ENCODE data around the gene PSKH1. TPM values are rescaled to one million over a fixed set of nuclear protein-coding genes. Genes with fewer than 3 reads are reported as not detected.
A peak's percentile ranks its signal among the peaks of the same experiment; 100 is the strongest.

PSKH1 gene
- total RNA-seq, 1 experiment from 2014 or later = 24.2 TPM

GRCh38 chr16:67847064-67847861 lies 45.8 kb upstream of the PSKH1 start, which contains the start of gene CENPT:
Gene CENPT (minus strand): TSS chr16:67847693. CDS start chr16:67833859, 13,834 bp downstream.
- POLR2A ChIA-PET (ENCODE audit: low non-redundant PET) = no interaction called here
- Histone ChIP-seq H3K4me1 (ENCODE audit: insufficient read depth, low read length, poor library complexity, severe bottlenecking) (peaks cover 28% of the 10 kb centered on the region), H3K27me3 (replicated peaks; ENCODE audit: insufficient read depth, low read depth, low read length, poor library complexity) (no peaks in the 10 kb centered on the region), H3K27ac (ENCODE audit: low read depth, low read length, poor library complexity, severe bottlenecking) (peak within 1 kb of the TSS; percentile 96), H3K9me3 (ENCODE audit: low read depth, low read length, poor library complexity, severe bottlenecking) (no peaks in the 10 kb centered on the region), H3K4me3 (ENCODE audit: low read depth, low read length, poor library complexity, severe bottlenecking) (peak within 1 kb of the TSS; percentile 92), H3K36me3 (ENCODE audit: insufficient read depth, low read length, poor library complexity, severe bottlenecking) (no peaks in the 10 kb centered on the region)
- DNase-seq (ENCODE audit: low spot score) = no peak
- CTCF ChIA-PET = no interaction called here
- intact Hi-C loops (cut with micrococcal nuclease; ENCODE audit: unreplicated experiment) = no loop called here
- no TSS peak for BruUV-seq (replicated peaks)
- TF ChIP-seq EZH2 (IDR thresholded peaks at IDR 0.05; ENCODE audit: borderline replicate concordance, low read depth, low read length, poor library complexity, severe bottlenecking) = no peak

- H3K27me3 ChIP-seq (replicated peaks; ENCODE audit: insufficient read depth, low read depth, low read length, poor library complexity) = no peaks in the 10 kb centered on the region
- H3K4me1 ChIP-seq (ENCODE audit: insufficient read depth, low read length, poor library complexity, severe bottlenecking) = peaks cover 28% of the 10 kb centered on the region
- BruUV-seq (replicated peaks) = no TSS peak
- intact Hi-C loops (cut with micrococcal nuclease; ENCODE audit: unreplicated experiment) = no loop called here
- no peak for TF ChIP-seq EZH2 (IDR thresholded peaks at IDR 0.05; ENCODE audit: borderline replicate concordance, low read depth, low read length, poor library complexity, severe bottlenecking)
- no peak for TF ChIP-seq CTCF (conservative IDR thresholded peaks at IDR 0.05; ENCODE audit: low read depth, low read length)
- DNase-seq (ENCODE audit: low spot score) = no peak
- peak overlapping the region; percentile 96 for H3K27ac ChIP-seq (ENCODE audit: low read depth, low read length, poor library complexity, severe bottlenecking)
- no peaks in the 10 kb centered on the region for H3K36me3 ChIP-seq (ENCODE audit: insufficient read depth, low read length, poor library complexity, severe bottlenecking)
- CTCF ChIA-PET = interaction anchor here (0.6 to 0.8 kb wide), 2 partner anchors 31 to 170 kb away, joined by 3 to 5 read pairs; no protein-coding TSS in a partner anchor
- POLR2A ChIA-PET (ENCODE audit: low non-redundant PET) = no interaction called here
- no peaks in the 10 kb centered on the region for H3K9me3 ChIP-seq (ENCODE audit: low read depth, low read length, poor library complexity, severe bottlenecking)
- peak overlapping the region; percentile 92 for H3K4me3 ChIP-seq (ENCODE audit: low read depth, low read length, poor library complexity, severe bottlenecking)
These were observed 44.9 kb upstream of the PSKH1 start for GRCh38 chr16:67848118-67848517.

- no peak overlapping the region for H3K27ac ChIP-seq (ENCODE audit: low read depth, low read length, poor library complexity, severe bottlenecking)
These were observed 39.4 kb upstream of the PSKH1 start for GRCh38 chr16:67853670-67854069.

More at GRCh38 chr16:67853670-67854069, 39.4 kb upstream of the PSKH1 start:
- H3K4me3 ChIP-seq (ENCODE audit: low read depth, low read length, poor library complexity, severe bottlenecking) = no peak overlapping the region
- POLR2A ChIA-PET (ENCODE audit: low non-redundant PET) = no interaction called here
- intact Hi-C loops (cut with micrococcal nuclease; ENCODE audit: unreplicated experiment) = no loop called here
- no TSS peak for BruUV-seq (replicated peaks)
- no peak for TF ChIP-seq EZH2 (IDR thresholded peaks at IDR 0.05; ENCODE audit: borderline replicate concordance, low read depth, low read length, poor library complexity, severe bottlenecking)
- no peak for TF ChIP-seq CTCF (conservative IDR thresholded peaks at IDR 0.05; ENCODE audit: low read depth, low read length)
- no peaks in the 10 kb centered on the region for H3K4me1 ChIP-seq (ENCODE audit: insufficient read depth, low read length, poor library complexity, severe bottlenecking)
- no peaks in the 10 kb centered on the region for H3K36me3 ChIP-seq (ENCODE audit: insufficient read depth, low read length, poor library complexity, severe bottlenecking)
- CTCF ChIA-PET = no interaction called here
- no peaks in the 10 kb centered on the region for H3K9me3 ChIP-seq (ENCODE audit: low read depth, low read length, poor library complexity, severe bottlenecking)
- DNase-seq (ENCODE audit: low spot score) = no peak
- H3K27me3 ChIP-seq (replicated peaks; ENCODE audit: insufficient read depth, low read depth, low read length, poor library complexity) = no peaks in the 10 kb centered on the region

All from A673 (cell line).